ENCODE results near the gene MRPL14. TPM values are rescaled to one million over a fixed set of nuclear protein-coding genes. Genes with fewer than 3 reads are reported as not detected.
A peak's percentile ranks its signal among the peaks of the same experiment; 100 is the strongest.

Gene MRPL14
- total RNA-seq, 1 donor from 2014 or later: 40.4 TPM

DNA sequence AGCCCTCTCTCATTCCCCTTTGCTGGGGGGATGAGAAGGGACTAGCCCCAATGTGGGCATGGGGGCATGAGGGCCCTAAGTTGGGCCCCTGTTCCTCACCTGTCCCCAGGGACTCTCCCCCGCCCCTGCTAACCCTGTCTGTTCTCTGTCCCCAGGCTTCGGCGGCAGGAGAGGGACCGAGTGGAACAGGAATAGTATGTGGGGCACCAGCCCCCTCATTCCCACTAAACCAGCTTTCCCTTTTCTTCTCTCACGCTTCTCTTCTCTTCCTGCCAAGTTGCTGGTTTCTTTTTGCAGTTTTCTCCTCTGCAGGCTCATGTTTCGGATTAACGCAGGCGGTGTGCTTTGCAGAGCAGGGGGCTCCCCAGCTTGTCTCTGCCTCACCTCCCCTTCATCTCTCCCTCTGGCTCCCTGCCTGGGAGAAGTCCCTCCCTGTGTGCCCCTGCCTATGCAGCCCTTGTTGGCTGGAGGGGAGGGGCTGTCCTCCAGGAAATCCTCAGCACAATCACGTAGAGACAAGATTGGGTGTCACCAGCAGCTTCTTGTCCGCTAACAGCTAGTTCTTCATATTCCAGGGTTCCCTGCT lies 8.0 kb upstream of the MRPL14 start:
- Histone ChIP-seq H2AFZ (replicated peaks) (no peak overlapping the region), H3K79me2 (ENCODE audit: low read depth) (peaks cover 3% of the 10 kb centered on the region), H3K4me1 (peaks cover 30% of the 10 kb centered on the region), H3K27me3 (no peaks in the 10 kb centered on the region), H3K36me3 (no peaks in the 10 kb centered on the region), H3K9ac (no peak overlapping the region), H3K9me3 (ENCODE audit: low read depth) (no peaks in the 10 kb centered on the region), H3F3A (ENCODE audit: low read depth) (peaks cover 23% of the 10 kb centered on the region), H3K4me3 (no peak overlapping the region), H3K4me2 (peak overlapping the region; percentile 45), H4K20me1 (ENCODE audit: low read depth) (no peaks in the 10 kb centered on the region), H3K27ac (peak overlapping the region; percentile 45)
- H3K36me3 Mint-ChIP-seq: peaks cover 4% of the 10 kb centered on the region
- H3K4me3 Mint-ChIP-seq: no peak overlapping the region
- TF ChIP-seq EZH2phosphoT487 (IDR thresholded peaks at IDR 0.05): no peak
- TF ChIP-seq EZH2 (IDR thresholded peaks at IDR 0.05): no peak
- TF ChIP-seq, protein P1, sequence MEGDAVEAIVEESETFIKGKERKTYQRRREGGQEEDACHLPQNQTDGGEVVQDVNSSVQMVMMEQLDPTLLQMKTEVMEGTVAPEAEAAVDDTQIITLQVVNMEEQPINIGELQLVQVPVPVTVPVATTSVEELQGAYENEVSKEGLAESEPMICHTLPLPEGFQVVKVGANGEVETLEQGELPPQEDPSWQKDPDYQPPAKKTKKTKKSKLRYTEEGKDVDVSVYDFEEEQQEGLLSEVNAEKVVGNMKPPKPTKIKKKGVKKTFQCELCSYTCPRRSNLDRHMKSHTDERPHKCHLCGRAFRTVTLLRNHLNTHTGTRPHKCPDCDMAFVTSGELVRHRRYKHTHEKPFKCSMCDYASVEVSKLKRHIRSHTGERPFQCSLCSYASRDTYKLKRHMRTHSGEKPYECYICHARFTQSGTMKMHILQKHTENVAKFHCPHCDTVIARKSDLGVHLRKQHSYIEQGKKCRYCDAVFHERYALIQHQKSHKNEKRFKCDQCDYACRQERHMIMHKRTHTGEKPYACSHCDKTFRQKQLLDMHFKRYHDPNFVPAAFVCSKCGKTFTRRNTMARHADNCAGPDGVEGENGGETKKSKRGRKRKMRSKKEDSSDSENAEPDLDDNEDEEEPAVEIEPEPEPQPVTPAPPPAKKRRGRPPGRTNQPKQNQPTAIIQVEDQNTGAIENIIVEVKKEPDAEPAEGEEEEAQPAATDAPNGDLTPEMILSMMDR (IDR thresholded peaks at IDR 0.05): no peak
- DNase-seq (ENCODE audit: low spot score): peak; percentile 23
- peaks cover 52% of the 10 kb centered on the region for H3K4me1 Mint-ChIP-seq
- H3K27me3 Mint-ChIP-seq (ENCODE audit: insufficient read depth, low read depth): peaks cover 7% of the 10 kb centered on the region
- H3K9me3 Mint-ChIP-seq: no peaks in the 10 kb centered on the region
- peak overlapping the region; percentile 76 for H3K27ac Mint-ChIP-seq

DNA sequence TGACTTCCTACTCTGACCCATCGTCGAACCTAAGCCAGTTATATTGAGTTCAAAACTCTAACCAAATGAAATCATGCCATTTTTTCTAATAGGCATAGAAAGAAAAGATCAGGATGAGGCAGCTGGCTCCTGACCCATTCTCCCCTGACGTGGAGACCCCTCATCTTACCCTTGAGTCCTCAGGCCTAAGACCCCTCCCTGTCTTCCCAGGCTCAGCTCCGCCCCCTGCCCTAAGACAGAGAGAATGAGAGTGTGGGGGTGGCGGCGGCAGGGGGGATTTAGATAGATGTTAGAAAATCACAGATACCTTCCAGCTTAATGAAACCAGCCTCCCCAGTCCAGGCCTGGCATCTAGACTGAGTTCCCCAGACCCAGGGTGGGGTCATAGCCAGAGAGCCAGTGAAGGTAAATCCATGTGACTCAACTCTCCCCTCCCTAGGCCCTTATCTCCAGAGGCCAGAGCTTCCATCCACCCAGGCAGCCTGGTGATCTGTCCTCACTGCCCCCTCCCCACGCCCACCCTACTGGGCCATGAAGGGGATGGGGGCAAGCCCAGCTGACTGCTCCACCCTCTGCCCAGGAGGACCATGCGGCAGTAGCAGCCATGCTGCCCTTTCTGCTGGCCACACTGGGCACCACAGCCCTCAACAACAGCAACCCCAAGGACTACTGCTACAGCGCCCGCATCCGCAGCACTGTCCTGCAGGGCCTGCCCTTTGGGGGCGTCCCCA lies 6.9 kb upstream of the MRPL14 start:
- no peaks in the 10 kb centered on the region for H3K9me3 ChIP-seq (ENCODE audit: low read depth)
- no peaks in the 10 kb centered on the region for H3K36me3 ChIP-seq
- H2AFZ ChIP-seq (replicated peaks): no peak overlapping the region
- Mint-ChIP-seq H3K9me3 (no peaks in the 10 kb centered on the region), H3K4me1 (peaks cover 57% of the 10 kb centered on the region), H3K27ac (peak overlapping the region; percentile 83), H3K4me3 (peak overlapping the region; percentile 68), H3K36me3 (peaks cover 2% of the 10 kb centered on the region), H3K27me3 (ENCODE audit: insufficient read depth, low read depth) (peaks cover 7% of the 10 kb centered on the region)
- no peak overlapping the region for H3K9ac ChIP-seq
- H3K79me2 ChIP-seq (ENCODE audit: low read depth): peaks cover 8% of the 10 kb centered on the region
- H4K20me1 ChIP-seq (ENCODE audit: low read depth): no peaks in the 10 kb centered on the region
- H3K4me1 ChIP-seq: peaks cover 30% of the 10 kb centered on the region
- H3K4me3 ChIP-seq: no peak overlapping the region
- DNase-seq (ENCODE audit: low spot score): peak; percentile 22
- TF ChIP-seq EZH2 (IDR thresholded peaks at IDR 0.05): no peak
- TF ChIP-seq EZH2phosphoT487 (IDR thresholded peaks at IDR 0.05): no peak
- TF ChIP-seq, protein P1 (IDR thresholded peaks at IDR 0.05): no peak
- H3K27me3 ChIP-seq: no peaks in the 10 kb centered on the region
- H3F3A ChIP-seq (ENCODE audit: low read depth): peaks cover 23% of the 10 kb centered on the region
- no peak overlapping the region for H3K27ac ChIP-seq
- peak overlapping the region; percentile 72 for H3K4me2 ChIP-seq

DNA sequence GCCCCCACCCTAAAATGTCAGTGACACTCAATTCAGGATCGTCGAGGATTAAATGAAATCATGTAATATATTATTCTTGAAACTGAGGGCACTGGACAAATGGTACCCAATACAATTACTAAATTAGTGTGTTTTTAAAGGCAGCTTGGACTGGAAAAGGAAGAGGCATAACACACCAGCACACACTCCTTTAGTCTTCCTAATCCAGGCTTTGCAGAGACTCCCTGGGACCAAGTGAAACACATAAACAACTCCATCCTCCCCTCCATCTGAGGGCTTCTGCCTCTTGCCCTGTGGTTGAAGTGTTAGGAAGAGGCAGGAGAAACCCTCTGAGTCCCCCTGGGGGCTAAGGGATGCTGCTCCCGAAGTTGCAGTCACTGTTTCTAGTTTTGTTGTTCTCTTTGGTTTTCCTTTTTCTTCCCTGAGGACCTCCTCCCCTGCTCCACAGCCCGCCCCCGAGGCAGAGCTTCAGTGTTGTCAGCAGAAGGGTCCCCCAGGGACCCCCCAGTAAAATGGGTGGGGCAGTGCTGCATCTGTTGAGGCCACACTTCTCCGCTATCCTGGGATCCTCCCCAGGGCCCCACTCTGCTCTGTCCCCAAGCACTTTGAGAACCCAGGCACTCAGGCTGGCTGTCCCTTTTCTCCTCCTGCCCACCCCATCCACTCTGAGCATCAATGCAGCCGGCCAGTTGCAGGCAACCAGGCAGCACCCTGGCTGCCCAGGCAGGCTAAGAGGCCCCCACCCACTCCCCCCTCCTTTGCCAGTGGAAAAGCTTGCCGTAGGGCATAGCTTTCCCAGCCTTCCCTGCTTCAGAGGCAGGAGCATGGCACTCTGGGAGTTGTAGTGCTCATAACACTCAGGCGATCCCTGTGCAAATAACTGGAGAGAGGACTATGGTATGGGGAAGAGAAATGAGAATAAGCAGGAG lies 6.0 kb upstream of the MRPL14 start:
- H3K4me1 Mint-ChIP-seq: peaks cover 55% of the 10 kb centered on the region
- H3K4me3 ChIP-seq: peak overlapping the region; percentile 27
- no peaks in the 10 kb centered on the region for H3K9me3 Mint-ChIP-seq
- DNase-seq (ENCODE audit: low spot score): peak; percentile 71
- H4K20me1 ChIP-seq (ENCODE audit: low read depth): peaks cover 4% of the 10 kb centered on the region
- H3K36me3 Mint-ChIP-seq: peaks cover 2% of the 10 kb centered on the region
- peaks cover 25% of the 10 kb centered on the region for H3K4me1 ChIP-seq
- H3K9me3 ChIP-seq (ENCODE audit: low read depth): no peaks in the 10 kb centered on the region
- no peak overlapping the region for H3K9ac ChIP-seq
- H3K27me3 Mint-ChIP-seq (ENCODE audit: insufficient read depth, low read depth): peaks cover 7% of the 10 kb centered on the region
- no peaks in the 10 kb centered on the region for H3K36me3 ChIP-seq
- peak overlapping the region; percentile 72 for H3K4me2 ChIP-seq
- H3K4me3 Mint-ChIP-seq: peak overlapping the region; percentile 68
- TF ChIP-seq EZH2 (IDR thresholded peaks at IDR 0.05): no peak
- TF ChIP-seq, protein P1 (IDR thresholded peaks at IDR 0.05): peak; percentile 14
- peak overlapping the region; percentile 65 for H3K27ac ChIP-seq
- peaks cover 11% of the 10 kb centered on the region for H3K79me2 ChIP-seq (ENCODE audit: low read depth)
- H3K27ac Mint-ChIP-seq: peak overlapping the region; percentile 64
- peaks cover 23% of the 10 kb centered on the region for H3F3A ChIP-seq (ENCODE audit: low read depth)
- H2AFZ ChIP-seq (replicated peaks): peak overlapping the region; percentile 66
- H3K27me3 ChIP-seq: no peaks in the 10 kb centered on the region

Data from neural progenitor cell (in vitro differentiated cells).